ENCODE results near the gene MS4A6A.

DNA sequence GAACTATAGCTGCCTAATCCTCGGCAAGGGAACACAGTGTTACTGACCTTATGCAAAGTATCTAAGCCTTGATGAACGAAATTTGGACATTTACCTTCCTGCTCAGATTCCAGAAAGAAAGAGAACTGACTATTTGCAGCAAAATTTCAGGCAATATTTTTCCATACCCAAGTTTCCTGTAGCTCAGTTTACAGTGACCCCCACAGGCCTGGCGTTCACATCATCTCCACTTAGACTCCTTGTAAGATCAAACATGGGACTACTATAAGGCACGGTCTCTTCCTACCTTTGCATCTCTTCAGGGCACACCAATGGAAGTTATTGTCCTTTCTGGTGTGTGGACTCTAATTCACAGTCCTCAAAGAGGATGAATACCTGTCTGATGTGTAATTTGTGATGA, 21.1 kb downstream of the MS4A6A start:
- TF ChIP-seq YY1 (IDR thresholded peaks at IDR 0.05; ENCODE audit: insufficient read depth, insufficient read length): no peak
- no peak for TF ChIP-seq ZNF274 (IDR thresholded peaks at IDR 0.05; ENCODE audit: low read depth, low read length)
- no peak for TF ChIP-seq SUZ12 (IDR thresholded peaks at IDR 0.05; ENCODE audit: extremely low read depth, insufficient read depth, insufficient read length)
